Nephron progenitor cell (in vitro differentiated cells): ENCODE data around the gene MEX3C.
A peak's percentile ranks its signal among the peaks of the same experiment; 100 is the strongest.

Experiments
- DNase-seq: peaks from one replicate; pipeline ENCODE4 v3.0.0; 2021
- H3K27ac Mint-ChIP-seq: 2 replicates; pipeline ENCODE4 v1.8.0; 2021; ENCODE audit warnings: mild to moderate bottlenecking, moderate library complexity, mixed read lengths
- H3K27me3 Mint-ChIP-seq: 2 replicates; pipeline ENCODE4 v1.8.0; 2021; ENCODE audit warnings: mild to moderate bottlenecking, low read depth, mixed read lengths; ENCODE audit not compliant: poor library complexity
- H3K36me3 Mint-ChIP-seq: 2 replicates; pipeline ENCODE4 v1.8.0; 2021; ENCODE audit warnings: low read depth, mixed read lengths
- H3K4me1 Mint-ChIP-seq: 2 replicates; pipeline ENCODE4 v1.8.0; 2021; ENCODE audit warnings: mixed read lengths
- H3K4me3 Mint-ChIP-seq: 2 replicates; pipeline ENCODE4 v1.8.0; 2021; ENCODE audit warnings: mild to moderate bottlenecking, moderate library complexity, mixed read lengths
- H3K9me3 Mint-ChIP-seq: 2 replicates; pipeline ENCODE4 v1.8.0; 2021; ENCODE audit warnings: mild to moderate bottlenecking, moderate library complexity, mixed read lengths
- TF ChIP-seq, protein P1 (sequence below): fragments of 200-600 bp; sonication (generic); IDR thresholded peaks from 2 replicates; pipeline ENCODE4 v1.5.0; 2021; ENCODE audit warnings: antibody characterized with exemption

MEX3C gene

DNA sequence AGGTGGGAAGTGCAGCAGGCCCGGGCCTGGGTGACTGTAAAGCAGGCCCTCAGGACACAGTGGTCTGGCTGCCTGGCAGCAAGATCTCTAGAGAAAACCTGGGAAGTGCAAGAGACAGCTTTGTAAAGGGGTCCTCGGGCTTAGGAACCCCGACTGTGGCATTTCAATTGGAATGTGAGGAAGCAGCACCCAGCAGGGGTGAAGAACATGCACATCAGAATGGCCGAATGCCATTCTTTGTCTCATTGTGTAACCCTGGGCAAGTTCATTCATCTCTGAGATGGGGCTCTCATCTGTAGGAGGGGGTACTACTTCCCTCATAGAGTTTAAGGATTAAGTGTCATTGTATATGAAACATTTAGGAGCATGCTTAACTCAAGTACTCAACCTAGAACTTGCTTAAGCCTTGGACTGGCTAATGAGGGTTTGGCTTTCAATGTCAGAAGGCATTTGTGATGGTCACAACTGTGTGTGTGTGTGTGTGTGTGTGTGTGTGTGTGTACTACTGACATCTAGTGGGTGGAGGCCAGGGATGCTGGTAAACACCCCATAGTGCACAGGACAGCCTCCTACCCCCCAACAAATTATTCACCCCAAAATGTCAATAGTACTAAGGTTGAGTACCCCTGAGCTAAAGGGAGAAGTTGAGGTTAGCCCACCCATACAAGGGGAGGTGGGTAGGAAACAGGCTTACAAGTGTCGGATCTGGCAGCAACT lies 29.3 kb downstream of the MEX3C start:
- DNase-seq: no peak
- no peaks in the 10 kb centered on the region for H3K27me3 Mint-ChIP-seq
- TF ChIP-seq, protein P1, sequence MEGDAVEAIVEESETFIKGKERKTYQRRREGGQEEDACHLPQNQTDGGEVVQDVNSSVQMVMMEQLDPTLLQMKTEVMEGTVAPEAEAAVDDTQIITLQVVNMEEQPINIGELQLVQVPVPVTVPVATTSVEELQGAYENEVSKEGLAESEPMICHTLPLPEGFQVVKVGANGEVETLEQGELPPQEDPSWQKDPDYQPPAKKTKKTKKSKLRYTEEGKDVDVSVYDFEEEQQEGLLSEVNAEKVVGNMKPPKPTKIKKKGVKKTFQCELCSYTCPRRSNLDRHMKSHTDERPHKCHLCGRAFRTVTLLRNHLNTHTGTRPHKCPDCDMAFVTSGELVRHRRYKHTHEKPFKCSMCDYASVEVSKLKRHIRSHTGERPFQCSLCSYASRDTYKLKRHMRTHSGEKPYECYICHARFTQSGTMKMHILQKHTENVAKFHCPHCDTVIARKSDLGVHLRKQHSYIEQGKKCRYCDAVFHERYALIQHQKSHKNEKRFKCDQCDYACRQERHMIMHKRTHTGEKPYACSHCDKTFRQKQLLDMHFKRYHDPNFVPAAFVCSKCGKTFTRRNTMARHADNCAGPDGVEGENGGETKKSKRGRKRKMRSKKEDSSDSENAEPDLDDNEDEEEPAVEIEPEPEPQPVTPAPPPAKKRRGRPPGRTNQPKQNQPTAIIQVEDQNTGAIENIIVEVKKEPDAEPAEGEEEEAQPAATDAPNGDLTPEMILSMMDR: no peak
- no peak overlapping the region for H3K4me3 Mint-ChIP-seq
- peaks cover 31% of the 10 kb centered on the region for H3K36me3 Mint-ChIP-seq
- peak overlapping the region; percentile 38 for H3K27ac Mint-ChIP-seq
- peaks cover 6% of the 10 kb centered on the region for H3K4me1 Mint-ChIP-seq
- no peaks in the 10 kb centered on the region for H3K9me3 Mint-ChIP-seq

DNA sequence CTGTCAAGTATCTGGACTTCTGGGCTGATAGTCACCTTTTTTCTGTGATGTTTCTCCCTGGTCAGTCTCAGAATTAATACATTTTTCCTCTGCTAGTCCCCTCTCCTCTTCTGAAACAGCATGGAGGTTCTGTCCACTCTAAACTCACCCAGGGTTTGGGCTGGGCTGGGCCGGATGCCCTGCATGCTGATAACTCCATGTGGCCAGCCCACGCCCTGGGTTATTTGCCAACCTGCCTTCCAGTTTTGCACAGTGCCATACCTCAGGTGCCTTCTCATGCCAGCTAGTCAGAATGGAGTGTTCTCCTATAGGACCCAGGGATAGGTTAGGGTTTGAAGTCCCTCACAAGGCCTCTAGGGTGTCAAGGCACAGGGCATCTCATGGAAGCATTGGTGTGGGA lies 32.2 kb downstream of the MEX3C start:
- H3K9me3 Mint-ChIP-seq: no peaks in the 10 kb centered on the region
- TF ChIP-seq, protein P1: no peak
- H3K27me3 Mint-ChIP-seq: peaks cover 5% of the 10 kb centered on the region
- H3K4me3 Mint-ChIP-seq: no peak overlapping the region
- H3K4me1 Mint-ChIP-seq: peaks cover 6% of the 10 kb centered on the region
- H3K36me3 Mint-ChIP-seq: peaks cover 19% of the 10 kb centered on the region
- DNase-seq: no peak
- H3K27ac Mint-ChIP-seq: peak overlapping the region; percentile 46

DNA sequence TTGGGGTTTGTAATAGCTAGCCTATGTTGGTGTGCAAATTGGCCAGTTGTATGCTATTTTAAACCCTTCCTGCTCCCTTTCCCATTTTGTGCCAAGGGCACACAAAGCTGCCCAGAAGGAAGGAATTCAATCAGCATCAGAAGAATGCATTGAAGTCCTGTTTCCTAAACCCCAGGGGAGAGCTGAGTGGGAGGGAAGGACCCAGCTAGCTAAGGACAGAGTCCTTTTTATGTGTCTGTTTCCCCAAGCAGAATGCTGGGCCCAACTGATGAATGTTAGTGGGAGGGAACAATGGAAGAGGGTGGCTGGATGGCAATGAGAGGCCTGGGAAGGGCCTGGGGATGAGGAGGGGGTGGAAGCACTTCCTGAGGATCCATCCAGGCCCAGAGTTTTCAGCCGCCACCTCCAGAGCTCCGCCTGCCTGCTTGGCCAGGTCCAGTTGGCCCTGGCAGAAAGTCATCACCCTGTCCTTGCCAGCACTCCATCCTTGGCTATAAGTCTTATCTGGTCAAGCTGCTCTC lies 32.7 kb downstream of the MEX3C start:
- no peak overlapping the region for H3K27ac Mint-ChIP-seq
- H3K4me1 Mint-ChIP-seq: peaks cover 9% of the 10 kb centered on the region
- no peak overlapping the region for H3K4me3 Mint-ChIP-seq
- DNase-seq: no peak
- H3K36me3 Mint-ChIP-seq: peaks cover 14% of the 10 kb centered on the region
- no peaks in the 10 kb centered on the region for H3K9me3 Mint-ChIP-seq
- H3K27me3 Mint-ChIP-seq: peaks cover 5% of the 10 kb centered on the region
- TF ChIP-seq, protein P1: no peak

DNA sequence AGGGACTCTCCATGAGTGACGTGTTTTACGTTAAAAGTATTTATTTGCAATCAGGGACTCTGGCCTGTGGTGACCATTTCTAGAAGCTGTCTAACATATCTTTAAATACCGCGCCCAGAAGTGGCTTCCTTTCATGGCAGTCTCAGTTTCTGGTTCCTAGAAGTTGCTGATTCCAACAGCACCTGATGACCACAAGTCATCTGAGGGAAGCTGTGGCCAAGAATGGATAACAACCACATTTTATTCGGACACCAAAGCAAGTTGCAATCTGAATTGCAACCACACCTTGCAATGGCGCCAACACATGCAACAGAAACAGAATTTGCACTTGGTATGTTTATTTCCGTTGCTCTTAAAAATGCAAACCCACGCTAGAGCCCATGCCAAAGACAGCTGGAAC lies 33.1 kb downstream of the MEX3C start:
- H3K36me3 Mint-ChIP-seq: peaks cover 14% of the 10 kb centered on the region
- H3K27me3 Mint-ChIP-seq: peaks cover 5% of the 10 kb centered on the region
- TF ChIP-seq, protein P1: no peak
- no peak overlapping the region for H3K27ac Mint-ChIP-seq
- DNase-seq: no peak
- H3K4me1 Mint-ChIP-seq: peaks cover 11% of the 10 kb centered on the region
- no peaks in the 10 kb centered on the region for H3K9me3 Mint-ChIP-seq
- no peak overlapping the region for H3K4me3 Mint-ChIP-seq

DNA sequence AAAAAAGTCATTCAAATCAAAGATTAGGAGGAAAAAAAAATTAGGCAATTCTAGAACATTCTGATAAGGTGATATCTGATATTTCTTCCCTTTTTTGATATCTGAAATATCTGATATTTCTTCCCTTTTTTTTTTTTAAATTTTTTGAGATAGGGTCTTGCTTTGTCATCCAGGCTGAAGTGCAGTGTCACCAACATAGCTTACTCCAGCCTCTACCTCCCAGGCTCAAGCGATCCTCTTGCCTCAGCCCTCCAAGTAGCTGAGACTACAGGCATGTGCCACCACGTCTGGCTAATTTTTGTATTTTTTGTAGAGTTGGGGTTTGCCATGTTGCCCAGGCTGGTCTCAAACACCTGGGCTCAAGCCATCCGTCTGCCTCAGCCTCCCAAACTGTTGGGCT lies 33.9 kb downstream of the MEX3C start:
- H3K36me3 Mint-ChIP-seq: peaks cover 10% of the 10 kb centered on the region
- no peak for DNase-seq
- H3K27me3 Mint-ChIP-seq: peaks cover 5% of the 10 kb centered on the region
- no peak overlapping the region for H3K4me3 Mint-ChIP-seq
- TF ChIP-seq, protein P1: no peak
- no peak overlapping the region for H3K27ac Mint-ChIP-seq
- H3K9me3 Mint-ChIP-seq: no peaks in the 10 kb centered on the region
- H3K4me1 Mint-ChIP-seq: peaks cover 11% of the 10 kb centered on the region

DNA sequence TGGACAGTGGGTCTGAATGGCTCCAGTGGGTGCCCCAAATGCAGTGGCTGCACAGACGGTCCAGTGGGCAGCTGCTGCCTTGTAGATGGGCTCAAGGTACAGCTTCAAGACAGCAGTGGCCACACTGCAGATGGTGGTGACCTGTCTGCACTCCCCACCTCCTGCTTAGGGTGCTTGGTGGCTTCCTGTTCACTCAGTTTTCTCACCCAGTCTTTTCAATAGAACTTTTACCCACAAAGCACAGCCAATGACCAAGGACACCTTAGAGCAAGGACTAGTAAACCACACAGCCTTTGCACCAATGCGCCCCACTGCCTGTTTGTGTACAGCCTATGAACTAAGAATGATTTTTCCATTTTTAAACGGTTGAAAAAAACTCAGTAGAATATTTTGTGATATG lies 34.9 kb downstream of the MEX3C start:
- Mint-ChIP-seq H3K4me1 (peaks cover 11% of the 10 kb centered on the region), H3K27ac (no peak overlapping the region), H3K9me3 (no peaks in the 10 kb centered on the region), H3K36me3 (peaks cover 5% of the 10 kb centered on the region), H3K27me3 (peaks cover 5% of the 10 kb centered on the region), H3K4me3 (no peak overlapping the region)
- no peak for DNase-seq
- TF ChIP-seq, protein P1: no peak
